ENCODE data around the gene LDLRAD4. TPM values are rescaled to one million over a fixed set of nuclear protein-coding genes. Genes with fewer than 3 reads are reported as not detected.

Gene LDLRAD4
- total RNA-seq, 2 donors from 2014 or later: 33.1 to 41.2 TPM

- peaks cover 0 to 35% of the 10 kb centered on the region in 2 donors for H3K4me1 ChIP-seq
- peaks cover 8% of the 10 kb centered on the region for H3K36me3 ChIP-seq
Observed at GRCh38 chr18:13392029-13392750, 173.6 kb downstream of the LDLRAD4 start.

GRCh38 chr18:13392899-13393298 lies 174.3 kb downstream of the LDLRAD4 start:
- DNase-seq (ENCODE audit: low spot score): no peak
- no peaks in the 10 kb centered on the region for H3K27me3 ChIP-seq
- TF ChIP-seq CTCF (IDR thresholded peaks at IDR 0.05): no peak
- H3K4me3 ChIP-seq: no peak overlapping the region
- H3K9me3 ChIP-seq: no peaks in the 10 kb centered on the region
- peaks cover 0 to 29% of the 10 kb centered on the region in 2 donors for H3K4me1 ChIP-seq
- H3K27ac ChIP-seq: no peak overlapping the region
- peaks cover 1% of the 10 kb centered on the region for H3K36me3 ChIP-seq

More at GRCh38 chr18:13392029-13392750, 173.6 kb downstream of the LDLRAD4 start:
- H3K4me3 ChIP-seq: no peak overlapping the region
- no peaks in the 10 kb centered on the region for H3K9me3 ChIP-seq
- no peak for TF ChIP-seq CTCF (IDR thresholded peaks at IDR 0.05)
- no peak overlapping the region for H3K27ac ChIP-seq
- DNase-seq (ENCODE audit: low spot score): peak; percentile 28
- no peaks in the 10 kb centered on the region for H3K27me3 ChIP-seq

GRCh38 chr18:13393338-13393737 lies 174.8 kb downstream of the LDLRAD4 start:
- no peak for DNase-seq (ENCODE audit: low spot score)
- no peaks in the 10 kb centered on the region for H3K36me3 ChIP-seq
- no peak overlapping the region for H3K27ac ChIP-seq
- TF ChIP-seq CTCF (IDR thresholded peaks at IDR 0.05): no peak
- no peaks in the 10 kb centered on the region for H3K27me3 ChIP-seq
- no peaks in the 10 kb centered on the region for H3K9me3 ChIP-seq
- H3K4me3 ChIP-seq: no peak overlapping the region
- H3K4me1 ChIP-seq: peaks cover 0 to 26% of the 10 kb centered on the region in 2 donors

- H3K27ac ChIP-seq: no peak overlapping the region
- no peak for TF ChIP-seq CTCF (IDR thresholded peaks at IDR 0.05)
- no peaks in the 10 kb centered on the region for H3K9me3 ChIP-seq
- no peak for DNase-seq (ENCODE audit: low spot score)
- no peak overlapping the region for H3K4me3 ChIP-seq
- no peaks in the 10 kb centered on the region for H3K36me3 ChIP-seq
- H3K4me1 ChIP-seq: peaks cover 0 to 12% of the 10 kb centered on the region in 2 donors
- no peaks in the 10 kb centered on the region for H3K27me3 ChIP-seq
Observed at GRCh38 chr18:13394801-13395200, 176.2 kb downstream of the LDLRAD4 start.

- no peak for DNase-seq (ENCODE audit: low spot score)
- TF ChIP-seq CTCF (IDR thresholded peaks at IDR 0.05): no peak
- H3K4me3 ChIP-seq: no peak overlapping the region
- H3K4me1 ChIP-seq: peaks cover 0 to 6% of the 10 kb centered on the region in 2 donors
- no peaks in the 10 kb centered on the region for H3K36me3 ChIP-seq
- no peak overlapping the region for H3K27ac ChIP-seq
- no peaks in the 10 kb centered on the region for H3K9me3 ChIP-seq
- no peaks in the 10 kb centered on the region for H3K27me3 ChIP-seq
Observed at GRCh38 chr18:13395577-13395976, 177.0 kb downstream of the LDLRAD4 start.
